Endodermal cell (in vitro differentiated cells): Measurements from ENCODE around the gene BSG. TPM values are rescaled to one million over a fixed set of nuclear protein-coding genes. Genes with fewer than 3 reads are reported as not detected.
"Not testable (repeated sequence)": the region's sequence is repeated elsewhere in the genome, so short reads cannot be mapped to it uniquely, and the experiment has no call there.

Experiments used
- DNase-seq: peaks from one replicate; pipeline ENCODE4 v3.0.0-alpha.2; 2017
- H3K27ac ChIP-seq: 2 replicates; pipeline ENCODE4 v1.5.1; 2013; ENCODE audit warnings: mild to moderate bottlenecking, low read depth, low read length, moderate library complexity
- H3K27me3 ChIP-seq: 2 replicates; pipeline ENCODE4 v1.6.1; 2013; ENCODE audit warnings: mild to moderate bottlenecking, low read length, moderate library complexity; ENCODE audit not compliant: insufficient read depth, control insufficient read depth, poor library complexity, severe bottlenecking
- H3K36me3 ChIP-seq: 2 replicates; pipeline ENCODE4 v1.7.0; 2013; ENCODE audit warnings: mild to moderate bottlenecking, low read length, moderate library complexity; ENCODE audit not compliant: control insufficient read depth, insufficient read depth
- H3K4me1 ChIP-seq: one replicate; pipeline ENCODE4 v1.7.0; 2013; ENCODE audit warnings: low read length; ENCODE audit not compliant: control insufficient read depth, insufficient read depth
- H3K4me3 ChIP-seq: 2 replicates; pipeline ENCODE4 v1.5.1; 2013; ENCODE audit warnings: mild to moderate bottlenecking, low read length, moderate library complexity
- H3K9ac ChIP-seq: 2 replicates; pipeline ENCODE4 v1.6.1; 2013; ENCODE audit warnings: mild to moderate bottlenecking, low read length, moderate library complexity; ENCODE audit not compliant: poor library complexity, severe bottlenecking; ENCODE audit errors: extremely low read depth
- H3K9me3 ChIP-seq: 2 replicates; pipeline ENCODE4 v1.6.1; 2013; ENCODE audit warnings: mild to moderate bottlenecking, low read length, moderate library complexity; ENCODE audit not compliant: control insufficient read depth
- H3K27ac Mint-ChIP-seq: 2 replicates; pipeline ENCODE4 v1.8.0; 2020; ENCODE audit warnings: mixed read lengths
- H3K27me3 Mint-ChIP-seq: 2 replicates; pipeline ENCODE4 v1.8.0; 2021; ENCODE audit warnings: mild to moderate bottlenecking, mixed read lengths; ENCODE audit not compliant: insufficient read depth
- H3K36me3 Mint-ChIP-seq: 2 replicates; pipeline ENCODE4 v1.8.0; 2020; ENCODE audit warnings: low read depth, mixed read lengths
- H3K4me1 Mint-ChIP-seq: 2 replicates; pipeline ENCODE4 v1.8.0; 2020; ENCODE audit warnings: mixed read lengths
- H3K4me3 Mint-ChIP-seq: 2 replicates; pipeline ENCODE4 v1.8.0; 2020; ENCODE audit warnings: mild to moderate bottlenecking, moderate library complexity, mixed read lengths
- H3K9me3 Mint-ChIP-seq: 2 replicates; pipeline ENCODE4 v1.8.0; 2020; ENCODE audit warnings: mild to moderate bottlenecking, mixed read lengths
- CTCF ChIP-seq: fragments of 200-600 bp; sonication (generic); conservative IDR thresholded peaks from 2 replicates; pipeline ENCODE4 v1.5.0; 2021; ENCODE audit warnings: antibody characterized with exemption, mild to moderate bottlenecking
- WGBS, 2 experiments: methylation state at CpG; one replicate each; pipeline versions ENCODE4 v1.1.5 to v1.1.7; 2013; ENCODE audit warnings: missing lambda C conversion rate in 2 of 2, mixed read lengths in 1 of 2; ENCODE audit not compliant: insufficient coverage in 1 of 2, insufficient read length in 1 of 2; 5-methylcytosine and 5-hydroxymethylcytosine counted together
- total RNA-seq, 2 donors: library from RNA; stranded (reverse); fragmentation: NEBNext Ultra II Directional in 1 of 2; extraction: Animal tissue kit (Norgen Biotek cat#: 25700) in 1 of 2; gene quantifications; 2 replicates in 1 of 2; 3 replicates in 1 of 2; pipeline ENCODE4 v1.2.1, GENCODE V29; 2021

Gene BSG
- total RNA-seq, 2 donors from 2014 or later, result 808 to 833 TPM

- DNase-seq, result no peak
- no peak overlapping the region for H3K9ac ChIP-seq
- H3K27ac ChIP-seq, result no peak overlapping the region
- 81 to 90% methylated on average over 3 to 11 of the region's 11 CpGs for WGBS, 2 experiments
- no peak overlapping the region for H3K27ac Mint-ChIP-seq
- H3K4me1 ChIP-seq, result no peaks in the 10 kb centered on the region
- no peak for TF ChIP-seq CTCF
- no peaks in the 10 kb centered on the region for H3K27me3 ChIP-seq
- H3K36me3 ChIP-seq, result no peaks in the 10 kb centered on the region
- no peaks in the 10 kb centered on the region for H3K4me1 Mint-ChIP-seq
- H3K27me3 Mint-ChIP-seq, result peaks cover 2% of the 10 kb centered on the region
- no peaks in the 10 kb centered on the region for H3K9me3 ChIP-seq
- no peak overlapping the region for H3K4me3 Mint-ChIP-seq
- H3K9me3 Mint-ChIP-seq, result peaks cover 20% of the 10 kb centered on the region
- H3K4me3 ChIP-seq, result no peak overlapping the region
- no peaks in the 10 kb centered on the region for H3K36me3 Mint-ChIP-seq
These were observed 32.0 kb downstream of the BSG start for GRCh38 chr19:604355-604754.

- H3K4me1 Mint-ChIP-seq, DNase-seq, H3K36me3 ChIP-seq, H3K9ac ChIP-seq, H3K4me3 Mint-ChIP-seq, H3K27ac Mint-ChIP-seq, H3K4me3 ChIP-seq, H3K4me1 ChIP-seq, H3K9me3 ChIP-seq, H3K36me3 Mint-ChIP-seq, H3K27ac ChIP-seq, H3K27me3 Mint-ChIP-seq, H3K27me3 ChIP-seq: not testable (repeated sequence)
- peak; percentile 22 for TF ChIP-seq CTCF
- 89 to 91% methylated on average over 5 to 18 of the region's 34 CpGs for WGBS, 2 experiments
- H3K9me3 Mint-ChIP-seq, result peaks cover 20% of the 10 kb centered on the region
These were observed 32.9 kb downstream of the BSG start for GRCh38 chr19:605061-605971.

- Histone ChIP-seq H3K4me3 (no peak overlapping the region), H3K9me3 (no peaks in the 10 kb centered on the region), H3K4me1 (no peaks in the 10 kb centered on the region), H3K27ac (no peak overlapping the region), H3K27me3 (no peaks in the 10 kb centered on the region), H3K36me3 (no peaks in the 10 kb centered on the region), H3K9ac (no peak overlapping the region)
- no peak overlapping the region for H3K4me3 Mint-ChIP-seq
- no peaks in the 10 kb centered on the region for H3K27me3 Mint-ChIP-seq
- peaks cover 6% of the 10 kb centered on the region for H3K9me3 Mint-ChIP-seq
- peaks cover 2% of the 10 kb centered on the region for H3K36me3 Mint-ChIP-seq
- WGBS, 2 experiments, result 94 to 96% methylated on average over 20 to 30 of the region's 30 CpGs
- H3K27ac Mint-ChIP-seq, result no peak overlapping the region
- no peak for DNase-seq
- H3K4me1 Mint-ChIP-seq, result no peaks in the 10 kb centered on the region
- TF ChIP-seq CTCF, result no peak
These were observed 35.1 kb downstream of the BSG start for GRCh38 chr19:607301-608154.
